Body of pancreas (tissue), 4 donors: Measurements from ENCODE around the gene DAB2IP. TPM values are rescaled to one million over a fixed set of nuclear protein-coding genes. Genes with fewer than 3 reads are reported as not detected.

Experiments
- ATAC-seq: fragments of 150-250 bp; one replicate; pipeline ENCODE4 v1.9.1; 2016
- DNase-seq, 4 donors: peaks; one replicate each; pipeline ENCODE4 v3.0.0-alpha.2; 2019
- H3K27ac ChIP-seq, 4 donors: fragments of 200-600 bp; sonication (generic); 1 replicate in 3 of 4; 2 replicates in 1 of 4; pipeline versions ENCODE4 v1.5.1 to v1.6.1; 2016 to 2019; ENCODE audit warnings: mild to moderate bottlenecking in 1 of 4, mixed read lengths in 1 of 4, moderate library complexity in 1 of 4
- H3K27me3 ChIP-seq, 2 donors: fragments of 200-600 bp; sonication (generic); one replicate each; pipeline ENCODE4 v1.6.0; 2016; ENCODE audit warnings: mild to moderate bottlenecking in 1 of 2
- H3K36me3 ChIP-seq, 2 donors: fragments of 200-600 bp; sonication (generic); replicated peaks in 1 of 2; 2 replicates each; pipeline ENCODE4 v1.5.1; 2016; ENCODE audit warnings: low read depth in 2 of 2; ENCODE audit not compliant: insufficient read depth in 1 of 2
- H3K4me1 ChIP-seq: fragments of 200-600 bp; sonication (generic); one replicate; pipeline ENCODE4 v1.6.0; 2016
- H3K4me3 ChIP-seq, 2 donors: fragments of 200-600 bp; sonication (generic); 1 replicate in 1 of 2; 2 replicates in 1 of 2; pipeline ENCODE4 v1.5.1; 2016 to 2019
- H3K9me3 ChIP-seq, 3 donors: fragments of 200-600 bp; sonication (generic); 1 replicate in 2 of 3; 2 replicates in 1 of 3; pipeline ENCODE4 v1.5.1; 2016
- POLR2A ChIP-seq, 3 donors: fragments of 450-650 bp; IDR thresholded peaks; one replicate each; pipeline ENCODE4 v1.6.1; 2016; ENCODE audit warnings: antibody characterized with exemption in 3 of 3, mild to moderate bottlenecking in 2 of 3
- WGBS, 2 donors: methylation state at CpG; one replicate each; pipeline ENCODE4 v1.1.5; 2017; 5-methylcytosine and 5-hydroxymethylcytosine counted together
- intact Hi-C: fragments of 100-400 bp; cut with DNase I; formaldehyde crosslinking; loops from one replicate; pipeline ENCODE4 v1.15.1; 2023
- total RNA-seq, 2 donors: library from RNA; depleted of rRNA; stranded (reverse); fragments of >200 nt; gene quantifications; one replicate each; pipeline ENCODE4 v1.1.0, GENCODE V29; 2016
- TF ChIP-seq, protein P1 (sequence below), 7 experiments: fragments of 450-650 bp in 4 of 7; fragments of 200-600 bp in 3 of 7; sonication (generic) in 3 of 7; IDR thresholded peaks; one replicate each; pipeline ENCODE4 v1.5.1; 2016 to 2019; ENCODE audit warnings: antibody characterized with exemption in 7 of 7

Gene DAB2IP
- total RNA-seq, 2 donors from 2014 or later = 25.2 to 34.9 TPM

GRCh38 chr9:121781701-121782464 is 130.4 kb downstream of the DAB2IP start:
- TF ChIP-seq, protein P1, sequence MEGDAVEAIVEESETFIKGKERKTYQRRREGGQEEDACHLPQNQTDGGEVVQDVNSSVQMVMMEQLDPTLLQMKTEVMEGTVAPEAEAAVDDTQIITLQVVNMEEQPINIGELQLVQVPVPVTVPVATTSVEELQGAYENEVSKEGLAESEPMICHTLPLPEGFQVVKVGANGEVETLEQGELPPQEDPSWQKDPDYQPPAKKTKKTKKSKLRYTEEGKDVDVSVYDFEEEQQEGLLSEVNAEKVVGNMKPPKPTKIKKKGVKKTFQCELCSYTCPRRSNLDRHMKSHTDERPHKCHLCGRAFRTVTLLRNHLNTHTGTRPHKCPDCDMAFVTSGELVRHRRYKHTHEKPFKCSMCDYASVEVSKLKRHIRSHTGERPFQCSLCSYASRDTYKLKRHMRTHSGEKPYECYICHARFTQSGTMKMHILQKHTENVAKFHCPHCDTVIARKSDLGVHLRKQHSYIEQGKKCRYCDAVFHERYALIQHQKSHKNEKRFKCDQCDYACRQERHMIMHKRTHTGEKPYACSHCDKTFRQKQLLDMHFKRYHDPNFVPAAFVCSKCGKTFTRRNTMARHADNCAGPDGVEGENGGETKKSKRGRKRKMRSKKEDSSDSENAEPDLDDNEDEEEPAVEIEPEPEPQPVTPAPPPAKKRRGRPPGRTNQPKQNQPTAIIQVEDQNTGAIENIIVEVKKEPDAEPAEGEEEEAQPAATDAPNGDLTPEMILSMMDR (IDR thresholded peaks at IDR 0.05) = no peak
- TF ChIP-seq POLR2A (IDR thresholded peaks at IDR 0.05) = no peak
- Histone ChIP-seq H3K9me3 (no peaks in the 10 kb centered on the region), H3K27ac (no peak overlapping the region), H3K4me3 (no peak overlapping the region), H3K27me3 (no peaks in the 10 kb centered on the region), H3K4me1 (no peaks in the 10 kb centered on the region), H3K36me3 (peaks cover 0 to 12% of the 10 kb centered on the region in 2 donors)
- no peak for ATAC-seq
- WGBS, 2 donors = 95% methylated on average over 14 to 17 of the region's 17 CpGs
- intact Hi-C loops = no loop called here
- DNase-seq = no peak

- H3K4me1 ChIP-seq = no peaks in the 10 kb centered on the region
- WGBS, 2 donors = 80 to 92% methylated on average over 5 to 17 of the region's 17 CpGs
- peaks cover 0 to 12% of the 10 kb centered on the region in 2 donors for H3K36me3 ChIP-seq
- intact Hi-C loops = no loop called here
- no peak overlapping the region for H3K4me3 ChIP-seq
- no peaks in the 10 kb centered on the region for H3K9me3 ChIP-seq
- TF ChIP-seq POLR2A (IDR thresholded peaks at IDR 0.05) = no peak
- TF ChIP-seq, protein P1 (IDR thresholded peaks at IDR 0.05) = no peak
- no peak for ATAC-seq
- H3K27me3 ChIP-seq = no peaks in the 10 kb centered on the region
- no peak for DNase-seq
- no peak overlapping the region for H3K27ac ChIP-seq
These were observed 131.2 kb downstream of the DAB2IP start for GRCh38 chr9:121782514-121783110.

GRCh38 chr9:121783111-121783510 is 131.7 kb downstream of the DAB2IP start:
- H3K27me3 ChIP-seq = no peaks in the 10 kb centered on the region
- no peaks in the 10 kb centered on the region for H3K9me3 ChIP-seq
- no peak overlapping the region for H3K4me3 ChIP-seq
- no peak for DNase-seq
- no peak for TF ChIP-seq POLR2A (IDR thresholded peaks at IDR 0.05)
- TF ChIP-seq, protein P1 (IDR thresholded peaks at IDR 0.05) = no peak
- intact Hi-C loops = no loop called here
- H3K27ac ChIP-seq = no peak overlapping the region
- ATAC-seq = no peak
- H3K4me1 ChIP-seq = no peaks in the 10 kb centered on the region
- peaks cover 0 to 9% of the 10 kb centered on the region in 2 donors for H3K36me3 ChIP-seq
- WGBS, 2 donors = 87 to 100% methylated on average over 1 to 2 of the region's 2 CpGs

DNA sequence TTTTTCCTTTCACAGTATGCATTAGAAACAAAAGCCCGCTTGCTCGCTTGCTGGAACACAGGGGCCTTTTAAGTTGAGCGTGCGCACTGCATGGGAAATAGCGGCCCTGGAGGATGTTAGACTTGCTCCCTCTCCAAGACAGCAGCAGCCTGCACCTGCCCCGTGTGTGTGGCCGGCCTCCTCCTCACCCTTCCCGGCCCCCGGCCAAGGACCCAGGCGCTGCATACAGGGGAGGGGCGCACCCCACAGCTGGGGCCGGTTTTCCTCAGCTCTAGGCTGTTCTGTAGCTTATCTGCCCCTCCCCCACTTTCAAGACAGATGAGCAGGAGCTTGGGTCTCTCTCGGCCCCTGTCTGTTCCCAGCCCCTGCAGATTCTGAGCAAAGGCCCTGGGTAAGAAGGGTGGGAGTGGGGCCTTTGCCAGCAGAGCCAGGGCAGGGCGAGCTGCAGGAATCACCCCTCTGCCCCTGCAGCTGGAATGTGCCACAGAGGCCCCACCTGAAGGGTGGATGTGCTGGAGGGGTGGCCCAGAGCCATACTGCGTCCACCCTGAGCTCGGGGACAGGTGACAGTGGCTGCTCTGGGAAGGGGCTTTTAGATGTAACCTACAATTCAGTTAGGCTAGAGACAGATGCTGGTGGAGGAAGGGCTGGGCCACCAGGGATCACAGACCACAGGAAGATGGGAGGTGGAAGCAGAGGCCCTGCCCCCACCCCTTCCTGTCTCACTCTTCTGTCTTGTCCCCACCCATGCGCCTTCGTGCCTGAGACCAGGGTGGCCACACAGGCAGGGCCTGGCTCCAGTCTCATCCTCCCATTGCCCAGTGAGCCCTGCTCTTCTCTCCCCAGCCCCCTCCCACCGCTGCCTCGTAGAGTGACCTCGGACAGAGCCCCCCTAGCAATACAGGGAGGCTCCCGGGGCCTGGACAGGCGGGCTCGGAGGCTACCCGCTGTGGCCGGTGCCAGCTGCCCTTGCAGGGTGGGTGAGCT is 132.4 kb downstream of the DAB2IP start:
- H3K9me3 ChIP-seq = no peaks in the 10 kb centered on the region
- H3K27me3 ChIP-seq = no peaks in the 10 kb centered on the region
- H3K27ac ChIP-seq = no peak overlapping the region
- WGBS, 2 donors = 86 to 89% methylated on average over 23 to 26 of the region's 26 CpGs
- H3K4me1 ChIP-seq = no peaks in the 10 kb centered on the region
- intact Hi-C loops = no loop called here
- no peak for DNase-seq
- H3K36me3 ChIP-seq = peaks cover 0 to 9% of the 10 kb centered on the region in 2 donors
- no peak for TF ChIP-seq POLR2A (IDR thresholded peaks at IDR 0.05)
- TF ChIP-seq, protein P1 (IDR thresholded peaks at IDR 0.05) = no peak
- no peak overlapping the region for H3K4me3 ChIP-seq
- ATAC-seq = no peak
